ENCODE data around the gene ATG4D.

ATG4D gene

GRCh38 chr19:10543420-10544241 is at the start of gene ATG4D:
Gene ATG4D (plus strand): TSS chr19:10543904. CDS start chr19:10544091, 187 bp downstream.
- peak in 1 of 2 experiments; percentile 3 for DNase-seq

DNA sequence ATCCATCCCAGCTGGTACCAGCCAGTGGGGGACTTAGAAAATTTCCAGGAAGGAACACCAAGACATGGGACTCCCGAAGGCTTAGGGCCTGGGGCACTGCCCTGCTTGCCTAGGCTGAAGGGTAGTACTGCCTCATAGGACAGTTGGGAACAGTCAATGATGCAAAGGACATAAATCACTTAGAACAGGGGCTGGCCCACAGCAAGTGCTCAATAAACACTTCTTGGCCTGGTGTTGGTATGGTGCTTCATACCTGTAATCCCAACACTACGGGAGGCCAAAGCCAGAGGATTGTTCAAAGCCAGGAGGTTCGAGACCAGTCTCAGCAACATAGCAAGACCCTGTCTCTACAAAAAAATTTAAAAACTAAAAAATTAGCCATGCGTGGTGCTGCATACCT is 46.3 kb upstream of the ATG4D start:
- DNase-seq = no peak

DNA sequence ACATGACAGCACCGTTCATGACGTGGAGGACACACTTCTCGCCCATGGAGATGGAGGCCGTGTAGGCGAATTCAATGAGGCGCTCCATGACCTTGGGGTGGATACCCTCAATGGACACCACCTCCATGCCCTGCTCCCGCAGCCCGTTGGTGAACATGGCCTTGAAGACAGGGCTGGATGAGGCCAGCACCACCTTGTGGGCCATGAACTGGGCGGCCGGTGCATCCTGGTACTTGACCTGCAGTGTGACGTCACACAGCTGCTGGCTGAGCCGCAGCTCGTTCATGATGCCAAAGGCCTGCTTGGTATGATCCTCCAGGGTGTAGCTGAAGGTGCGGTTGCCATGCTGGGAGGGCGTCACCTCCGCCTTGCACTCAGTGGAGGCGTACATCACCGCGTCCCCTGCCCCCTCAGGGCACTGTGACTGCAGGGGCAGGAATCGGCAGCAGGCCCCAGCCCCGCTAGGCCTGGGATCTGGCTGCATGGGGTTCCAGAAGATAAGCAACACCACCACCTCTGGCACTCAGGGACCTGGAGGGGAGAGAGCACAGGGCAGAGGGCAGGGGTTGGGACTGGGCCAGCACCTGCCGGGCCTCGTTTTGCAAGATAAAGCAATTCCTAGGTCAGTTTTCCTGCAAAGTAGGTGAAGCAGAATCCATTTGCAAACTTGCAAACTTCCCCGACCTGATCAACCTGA is 44.0 kb upstream of the ATG4D start:
- DNase-seq = no peak

DNA sequence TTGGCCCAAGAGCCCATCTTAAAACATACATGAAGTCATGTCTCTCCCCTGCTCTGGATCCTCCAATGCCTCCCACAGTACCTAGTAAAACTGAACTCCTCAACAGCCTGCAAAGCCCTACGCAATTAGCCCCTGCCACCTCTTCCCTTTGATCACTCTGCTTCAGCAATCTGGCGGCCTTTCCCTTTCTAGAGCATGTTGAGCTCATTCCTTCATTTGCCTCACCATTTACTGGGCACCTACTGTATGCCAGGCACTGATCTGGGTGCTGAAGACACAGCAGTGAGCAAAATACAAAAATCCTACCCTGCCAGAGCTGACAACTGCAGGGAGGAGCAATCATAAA is 43.5 kb upstream of the ATG4D start:
- DNase-seq = no peak

- DNase-seq = no peak
Observed at GRCh38 chr19:10501971-10502523, 41.7 kb upstream of the ATG4D start.

- DNase-seq = peak; percentile 15 to 35
Observed at GRCh38 chr19:10502524-10503001, 41.1 kb upstream of the ATG4D start.

DNA sequence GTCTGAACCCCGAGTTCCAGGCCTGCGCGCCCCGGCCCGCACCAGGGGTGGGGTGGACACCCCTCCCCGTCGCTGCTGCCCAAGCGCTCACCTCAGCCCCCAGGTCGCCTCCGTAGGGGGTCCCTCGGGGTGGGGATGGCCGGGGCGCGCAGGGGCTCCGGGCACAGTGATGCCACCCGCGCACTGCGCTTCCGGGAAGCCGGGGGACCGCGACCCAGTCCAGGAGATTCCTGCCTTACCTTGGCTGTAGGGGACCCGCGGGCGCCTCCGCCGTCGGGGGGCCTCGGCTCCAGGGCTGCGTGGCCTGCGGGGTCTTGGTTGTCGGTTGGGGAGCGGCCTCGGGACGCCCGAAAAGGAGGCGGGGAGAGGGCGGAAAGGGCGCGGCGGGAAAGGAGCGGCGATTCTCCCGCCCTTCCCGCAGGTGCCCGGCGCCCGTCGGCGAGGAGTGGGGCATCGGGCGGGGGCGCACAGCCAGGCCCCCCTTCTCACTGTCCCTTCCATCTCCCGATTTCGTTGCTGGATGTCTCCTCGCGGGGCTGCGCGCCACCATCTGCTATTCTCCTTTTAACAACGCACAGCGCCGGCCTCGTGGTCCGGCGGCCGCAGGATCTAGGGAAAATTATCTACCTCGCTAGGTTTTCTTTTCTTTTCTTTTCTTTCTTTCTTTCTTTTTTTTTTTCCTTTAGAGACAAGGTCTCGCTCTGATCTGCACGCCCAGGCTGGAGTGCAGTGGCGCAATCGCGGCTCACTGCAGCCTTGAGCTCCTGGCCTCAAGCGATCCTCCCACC is 40.5 kb upstream of the ATG4D start, which contains the start of gene KEAP1:
Gene KEAP1, minus strand, starts transcription at position 355 of the 788 bp plus-strand sequence. CDS start 3,323 bp downstream, outside the sequence.
- DNase-seq = no peak

DNA sequence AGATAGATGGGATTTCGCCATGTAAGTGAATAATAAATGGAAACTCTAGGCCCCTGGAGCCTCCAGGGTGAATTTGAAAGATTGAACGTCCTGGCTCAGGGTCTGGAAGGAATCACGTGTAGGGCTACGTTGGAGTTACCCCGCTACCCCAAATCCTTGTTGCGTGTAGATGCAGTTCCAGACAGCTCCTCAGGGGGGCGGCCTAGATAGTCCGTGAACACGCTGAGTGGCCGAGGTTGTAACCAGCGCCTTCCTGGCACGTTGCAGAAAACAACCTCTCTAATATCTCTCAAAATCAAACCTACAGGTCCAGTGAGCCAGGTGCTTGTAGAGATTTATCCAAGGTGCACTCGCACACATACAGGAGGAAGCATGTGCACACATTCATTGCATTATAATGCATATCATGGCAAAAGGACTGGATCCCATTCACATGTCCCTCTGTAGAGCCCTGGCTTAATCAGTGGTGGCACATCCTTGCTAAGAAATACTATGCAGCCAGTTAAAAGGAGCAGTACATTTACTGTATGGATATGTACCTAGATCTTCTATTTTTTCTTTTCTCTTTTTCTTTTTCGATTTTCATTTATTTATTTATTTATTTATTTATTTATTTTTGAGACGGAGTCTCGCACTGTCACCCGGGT is 38.0 kb upstream of the ATG4D start:
- DNase-seq = no peak

DNA sequence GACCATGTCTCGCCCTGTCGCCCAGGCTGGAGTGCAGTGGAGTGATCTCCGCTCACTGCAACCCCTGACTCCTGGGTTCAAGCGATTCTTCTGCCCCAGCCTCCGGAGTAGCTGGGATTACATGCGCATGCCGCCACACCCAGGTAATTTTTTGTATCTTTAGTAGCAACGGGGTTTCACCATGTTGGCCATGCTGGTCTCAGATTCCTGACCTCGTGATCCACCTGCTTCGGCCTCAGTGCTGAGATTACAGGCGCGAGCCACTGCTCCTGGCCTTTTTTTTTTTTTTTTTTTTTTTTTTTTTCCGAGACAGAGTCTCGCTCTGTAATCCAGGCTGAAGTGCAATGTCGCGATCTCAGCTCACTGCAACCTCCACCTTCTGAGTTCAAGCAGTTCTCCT is 35.7 kb upstream of the ATG4D start:
- no peak for DNase-seq

DNA sequence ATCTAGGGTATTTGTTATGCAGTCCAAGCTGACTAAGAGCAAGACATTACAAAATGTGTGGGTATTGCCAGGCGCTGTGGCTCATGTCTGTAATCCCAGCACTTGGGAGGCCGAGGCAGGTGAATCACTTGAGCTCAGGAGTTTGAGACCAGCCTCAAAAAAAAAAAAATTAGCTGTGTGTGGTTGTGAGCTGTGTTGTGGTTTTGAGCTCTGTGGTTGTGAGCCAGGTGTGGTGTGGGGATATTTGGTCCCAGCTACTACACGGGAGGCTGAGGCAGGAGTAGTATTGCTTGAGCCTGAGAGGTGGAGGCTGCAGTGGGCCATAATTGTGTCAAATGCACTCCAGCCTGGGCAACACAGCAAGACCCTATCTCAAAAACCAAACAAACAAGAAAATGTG is 35.0 kb upstream of the ATG4D start:
- no peak for DNase-seq

DNA sequence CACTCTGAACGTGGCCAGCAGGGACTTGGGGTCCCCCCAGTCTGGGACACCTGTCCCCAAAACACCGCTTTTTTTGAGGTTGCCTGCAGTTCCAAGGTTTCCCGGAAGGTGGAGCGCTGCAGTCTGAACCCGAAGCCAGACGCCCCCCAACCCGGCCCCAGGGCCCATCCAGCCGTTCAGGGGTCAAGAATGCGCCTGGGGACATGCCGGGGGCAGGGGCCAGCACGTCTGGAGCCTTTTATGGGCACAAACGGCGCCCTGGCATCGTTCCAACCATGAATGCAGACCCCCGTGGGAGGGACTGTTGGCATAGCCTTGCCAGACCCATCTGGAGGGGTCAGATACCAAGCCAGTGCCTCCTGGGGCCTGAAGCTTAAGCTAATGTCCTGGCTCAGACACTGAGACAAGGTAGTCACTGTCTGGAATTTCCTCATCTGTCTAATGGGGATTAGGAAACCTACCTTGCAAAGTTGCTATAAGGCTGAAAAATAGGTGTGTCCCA is 33.4 kb upstream of the ATG4D start:
- no peak for DNase-seq

GRCh38 chr19:10513223-10513622 is 30.5 kb upstream of the ATG4D start:
- no peak for DNase-seq

DNA sequence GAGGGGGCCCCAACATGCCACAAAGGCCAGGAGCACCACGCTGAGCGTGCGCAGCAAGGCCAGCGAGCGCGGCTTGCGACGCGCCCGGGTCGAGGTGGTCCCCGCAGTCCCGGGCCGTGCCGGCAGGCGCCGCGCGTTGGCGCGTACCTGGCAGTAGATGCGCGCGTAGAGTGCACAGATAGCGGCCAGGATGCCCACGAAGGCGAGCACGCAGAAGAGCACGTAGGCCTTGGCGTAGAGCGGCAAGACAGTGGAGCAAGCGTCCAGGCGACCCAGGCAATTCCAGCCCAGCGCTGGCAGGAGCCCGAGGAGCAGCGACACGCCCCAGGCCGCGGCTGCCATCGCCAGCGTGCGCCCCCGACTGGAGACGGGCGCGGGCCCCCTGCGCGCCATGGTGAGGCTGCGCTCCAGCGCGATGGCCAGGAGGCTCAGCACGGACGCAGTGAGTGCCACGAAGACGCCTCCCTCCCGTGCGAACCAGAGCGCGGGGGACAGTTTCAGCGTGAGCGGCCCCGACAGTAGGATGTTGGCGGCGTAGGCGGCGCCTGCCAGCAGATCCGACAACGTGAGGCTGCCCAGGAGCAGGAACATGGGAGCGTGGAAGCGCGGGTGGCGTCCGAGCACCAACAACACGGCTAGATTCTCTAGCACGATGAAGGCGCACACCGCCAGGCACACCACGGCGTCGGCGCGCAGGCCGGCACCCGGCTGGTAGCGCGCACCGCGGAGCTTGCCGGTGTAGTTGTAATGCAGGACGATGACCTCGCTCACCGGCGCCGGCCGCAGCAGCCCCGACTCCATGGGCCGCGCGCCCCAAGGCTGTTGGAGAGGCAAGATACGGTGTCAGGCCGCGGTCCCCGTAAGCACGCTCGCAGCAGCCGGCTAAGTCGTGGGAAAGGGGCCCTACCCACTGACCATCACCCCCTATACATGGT is 29.2 kb upstream of the ATG4D start:
- DNase-seq = no peak

- DNase-seq = no peak
Observed at GRCh38 chr19:10516064-10516385, 27.7 kb upstream of the ATG4D start.

GRCh38 chr19:10516671-10517286 is 26.9 kb upstream of the ATG4D start:
- DNase-seq = no peak

DNA sequence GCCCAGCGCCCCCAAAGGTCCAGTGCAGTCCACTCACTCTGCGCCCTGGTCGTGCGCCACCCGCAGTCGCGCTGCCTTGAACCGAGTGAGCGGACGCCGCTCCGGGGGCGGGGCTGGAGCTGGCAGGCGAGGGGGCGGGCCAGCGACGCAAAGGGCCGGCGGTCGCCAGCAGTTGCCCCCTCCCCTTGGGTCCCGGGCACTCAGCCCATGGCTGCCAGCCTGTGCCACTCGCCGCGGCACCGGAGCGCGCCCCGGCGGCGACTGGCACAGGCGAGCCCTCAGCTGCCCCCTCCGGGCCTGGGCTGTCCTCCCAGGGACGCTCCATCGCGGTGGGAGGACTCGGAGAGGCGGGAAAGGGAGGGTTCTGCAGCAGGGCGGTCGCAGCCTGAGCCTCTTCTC is 26.3 kb upstream of the ATG4D start, which contains the start of gene S1PR5:
Gene S1PR5, minus strand, starts transcription at position 87 of the 399 bp plus-strand sequence. CDS start 2,436 bp downstream, outside the sequence.
- DNase-seq = no peak

DNA sequence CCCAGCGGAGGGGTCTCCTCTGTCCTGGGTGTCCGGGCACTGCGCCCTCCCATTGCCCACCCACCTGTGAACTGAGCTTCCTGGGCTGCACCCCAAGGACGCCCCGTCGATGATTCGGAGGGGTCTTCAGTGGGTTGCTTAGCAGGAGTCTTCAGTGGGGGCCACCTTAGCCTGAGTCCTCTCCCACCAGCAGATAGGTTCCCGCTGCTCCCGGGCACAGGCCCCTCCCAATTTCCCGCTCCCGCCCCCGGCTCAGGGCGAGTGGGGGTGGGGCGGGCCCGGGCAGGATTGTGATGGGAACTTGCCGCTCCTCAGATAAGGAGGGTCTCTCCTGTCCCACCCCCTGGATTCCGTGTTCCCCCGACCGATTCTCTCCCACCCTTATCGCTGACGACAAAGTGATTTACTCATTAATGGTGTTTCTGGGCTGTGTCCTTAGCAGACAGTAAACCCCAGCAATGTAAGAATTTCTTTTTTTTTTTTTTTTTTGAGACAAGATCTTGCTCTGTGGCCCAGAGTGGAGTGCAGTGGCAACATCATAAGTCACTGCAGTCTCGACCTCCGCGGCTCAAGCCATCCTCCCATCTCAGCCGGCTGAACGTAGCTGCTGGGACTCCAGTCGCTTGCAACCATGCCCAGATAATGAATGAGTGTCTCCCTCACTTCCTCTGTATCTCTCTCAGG is 25.8 kb upstream of the ATG4D start:
- no peak for DNase-seq

DNA sequence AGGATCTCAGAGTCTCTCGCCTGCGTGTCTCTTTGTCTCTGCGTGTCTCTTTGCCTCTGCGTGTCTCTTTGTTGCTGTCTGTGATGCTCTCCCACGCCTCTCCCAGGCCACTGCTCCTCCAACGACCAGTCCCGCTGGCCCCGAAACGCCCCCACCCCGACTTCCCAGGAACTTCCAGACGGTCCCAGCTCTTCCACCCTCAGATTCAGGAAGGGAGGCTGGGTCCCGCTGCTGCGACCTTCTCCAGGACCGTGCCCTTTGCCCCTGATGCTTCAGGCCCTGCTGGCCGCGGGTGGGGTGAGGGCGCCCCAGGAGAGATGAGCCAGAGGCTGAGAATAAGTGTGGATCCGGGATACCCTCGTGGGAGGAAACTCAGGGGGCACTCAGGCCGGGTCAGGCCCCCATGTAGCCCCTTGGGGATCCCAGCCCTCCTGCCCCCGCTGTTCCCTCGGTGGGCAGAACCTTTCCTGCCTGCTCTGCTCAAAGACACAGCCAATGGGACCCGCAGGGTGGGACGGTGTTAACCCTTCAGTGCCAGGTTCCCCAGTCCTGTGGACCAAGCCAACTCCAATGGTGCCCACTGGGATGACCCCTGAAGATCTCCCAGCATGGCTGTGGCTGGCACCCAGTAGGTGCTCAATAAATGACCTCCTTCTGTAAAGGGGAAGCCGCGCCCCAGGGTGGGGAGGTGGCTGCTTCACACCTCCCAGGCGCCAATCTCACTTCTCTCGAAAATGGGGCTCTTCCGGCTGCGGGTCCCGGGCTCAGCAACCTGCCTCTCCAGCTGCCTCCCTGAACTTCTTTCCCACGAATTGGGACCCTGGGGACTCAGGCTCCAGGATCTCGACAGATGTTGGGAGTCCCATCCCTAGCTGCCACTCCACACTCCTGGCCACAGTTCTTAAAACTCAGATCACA is 25.0 kb upstream of the ATG4D start:
- DNase-seq = no peak

DNA sequence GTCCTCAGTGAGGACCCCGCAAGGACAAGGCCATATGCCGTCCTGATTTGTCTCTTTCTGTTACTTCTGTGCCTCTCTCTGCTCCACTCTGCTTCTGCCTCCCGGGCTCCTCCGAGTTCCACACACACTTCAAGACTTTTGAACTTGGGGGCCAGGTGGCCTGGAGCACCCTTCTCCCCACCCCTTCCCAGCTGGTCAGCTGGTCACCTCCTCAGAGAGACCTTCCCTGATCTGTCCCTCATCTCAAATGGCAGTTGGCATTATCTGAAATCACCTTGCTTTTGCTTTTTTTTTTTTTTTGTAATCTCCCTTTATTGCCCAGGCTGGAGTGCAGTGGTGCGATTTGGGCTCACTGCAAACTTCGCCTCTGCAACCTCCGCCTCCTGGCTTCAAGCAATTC is 24.3 kb upstream of the ATG4D start:
- DNase-seq = no peak
